GM21825 (cell line): Measurements from ENCODE around the gene WNK1.
"Not testable (repeated sequence)": the region's sequence is repeated elsewhere in the genome, so short reads cannot be mapped to it uniquely, and the experiment has no call there.

ENCODE experiments used
- ATAC-seq: cut with Tn5 transposase; IDR thresholded peaks from one replicate; pipeline ENCODE4 v1.9.1; 2021; ENCODE audit warnings: mild to moderate bottlenecking, moderate library complexity; ENCODE audit not compliant: unreplicated experiment

WNK1 gene

GRCh38 chr12:740921-741320 is 11.5 kb upstream of the WNK1 start:
- no peak for ATAC-seq

DNA sequence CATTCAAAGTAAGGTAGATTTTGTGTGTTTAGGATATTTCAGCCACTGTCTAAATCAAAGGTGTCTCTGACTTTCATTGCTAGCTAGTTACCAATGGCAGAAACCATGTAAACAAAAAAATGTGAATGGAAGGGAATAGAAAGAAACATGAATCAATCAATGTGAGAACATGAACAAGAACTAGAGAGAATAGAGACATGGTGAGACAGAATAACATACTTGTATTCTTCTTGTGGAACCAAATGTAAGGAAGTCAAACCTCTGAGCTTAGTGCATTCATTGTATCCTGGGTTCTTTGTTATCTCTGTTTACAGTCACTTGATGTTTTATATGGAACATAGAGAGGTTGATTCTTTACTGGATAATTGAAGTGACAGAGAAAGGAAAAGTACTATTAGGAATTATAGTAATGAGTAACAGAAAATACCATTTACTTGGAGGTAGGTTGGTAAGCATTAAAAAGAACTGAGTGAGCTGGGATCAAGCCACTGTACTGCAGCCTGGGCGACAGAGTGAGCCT is 2.6 kb upstream of the WNK1 start:
- ATAC-seq: no peak

GRCh38 chr12:750366-751191 is 1.8 kb upstream of the WNK1 start:
- ATAC-seq: no peak

DNA sequence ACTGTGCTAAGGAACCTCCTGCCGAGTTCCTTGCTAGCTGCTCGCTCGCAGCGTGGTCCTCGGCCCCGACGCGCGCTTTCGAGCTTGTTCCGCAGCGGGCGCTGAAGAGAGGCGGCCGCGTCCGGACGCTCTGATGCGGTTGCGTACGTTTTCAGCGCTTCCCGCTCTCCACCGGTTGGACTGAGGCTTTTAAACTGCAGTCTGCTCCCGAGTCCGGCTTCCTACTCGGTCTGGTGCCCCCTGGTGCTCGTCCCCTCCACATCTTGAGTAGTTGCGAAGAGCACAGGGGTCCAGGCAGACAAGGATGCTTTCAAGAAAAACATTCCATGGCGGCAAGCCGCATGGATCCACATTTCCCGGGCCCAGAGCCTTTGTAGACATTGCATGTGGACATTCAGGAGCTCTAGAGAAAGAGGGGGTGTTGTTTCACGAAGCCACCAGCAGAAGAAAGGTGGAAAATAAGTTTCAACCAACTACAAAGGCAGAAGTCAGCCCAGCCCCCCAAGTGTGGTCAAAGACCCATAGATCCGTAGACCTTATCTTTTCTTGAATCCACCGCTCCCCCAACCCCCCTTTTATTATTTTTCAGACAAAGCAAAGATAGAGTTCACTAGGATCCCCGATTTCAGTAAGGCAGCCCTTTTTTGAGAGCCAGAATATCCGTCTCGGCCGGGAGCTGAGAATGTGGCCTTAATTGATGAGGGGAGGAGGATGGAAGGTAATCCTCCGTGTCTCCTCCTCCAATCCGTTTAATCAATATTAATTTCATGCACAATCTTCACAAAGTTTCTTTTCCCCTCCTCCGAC is 984 bp upstream of the WNK1 start:
- peak; percentile 46 for ATAC-seq

- peak; percentile 24 for ATAC-seq
Observed at GRCh38 chr12:752695-753610, 574 bp downstream of the WNK1 start.

GRCh38 chr12:753611-754472 is 1.5 kb downstream of the WNK1 start:
- ATAC-seq: no peak

GRCh38 chr12:754473-754820 is 2.1 kb downstream of the WNK1 start:
- ATAC-seq: no peak

DNA sequence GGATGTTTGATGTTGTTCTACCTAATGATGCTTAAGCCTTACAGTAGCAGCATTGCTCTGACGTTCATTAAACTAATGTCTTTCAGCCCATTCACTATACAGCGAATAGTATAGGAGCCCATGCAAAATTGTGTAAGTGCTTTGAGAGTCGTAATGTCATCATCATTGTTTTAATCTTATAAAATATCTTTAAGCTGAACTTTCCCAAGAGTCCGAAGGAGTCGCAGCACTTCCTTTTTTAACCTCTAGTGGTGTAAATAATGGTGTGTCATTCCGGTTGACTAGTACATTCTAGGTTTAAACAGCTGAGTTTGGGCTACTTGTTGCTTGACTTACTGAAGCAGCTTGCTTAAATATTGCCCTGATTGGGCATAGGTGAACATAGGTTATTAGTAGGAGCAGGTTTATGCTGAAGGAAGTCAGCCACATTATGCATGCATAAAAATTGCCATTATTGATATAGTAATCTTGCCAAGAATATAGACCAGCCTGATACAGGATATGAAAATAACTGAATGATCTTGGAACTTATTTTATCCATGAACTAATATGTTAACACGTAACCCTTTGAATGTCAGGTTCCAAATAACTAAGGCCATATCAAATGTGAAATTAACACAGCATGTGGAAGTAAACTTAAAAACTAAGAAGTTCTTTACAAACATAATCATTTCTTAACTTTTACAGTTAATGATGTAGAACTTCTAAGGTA is 2.6 kb downstream of the WNK1 start:
- ATAC-seq: no peak

GRCh38 chr12:759628-760027 is 7.2 kb downstream of the WNK1 start:
- ATAC-seq: no peak

GRCh38 chr12:761256-761655 is 8.9 kb downstream of the WNK1 start:
- ATAC-seq: no peak

- no peak for ATAC-seq
Observed at GRCh38 chr12:765840-766239, 13.5 kb downstream of the WNK1 start.

DNA sequence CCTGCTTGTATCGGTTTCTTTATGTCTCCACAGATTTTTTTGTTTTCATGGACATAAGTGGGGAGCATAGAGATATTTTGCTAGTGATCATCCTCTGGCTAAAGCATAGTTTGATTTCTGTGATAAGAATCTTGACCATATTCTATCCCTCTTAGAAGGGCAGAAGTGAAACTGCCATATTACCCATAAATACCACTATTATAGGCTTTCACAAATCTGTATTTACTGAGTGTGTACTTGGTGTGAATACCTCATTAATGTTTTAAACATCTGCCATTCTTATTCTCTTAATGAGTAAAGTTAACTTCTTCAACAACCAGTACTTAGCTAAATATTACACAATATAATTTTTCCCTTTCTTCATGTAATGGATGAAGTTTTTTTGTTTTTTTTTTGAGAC is 16.1 kb downstream of the WNK1 start:
- no peak for ATAC-seq

- no peak for ATAC-seq
Observed at GRCh38 chr12:770479-770878, 18.1 kb downstream of the WNK1 start.

GRCh38 chr12:772056-772697 is 19.8 kb downstream of the WNK1 start:
- ATAC-seq: no peak

- no peak for ATAC-seq
Observed at GRCh38 chr12:774051-774614, 21.8 kb downstream of the WNK1 start.

- ATAC-seq: not testable (repeated sequence)
Observed at GRCh38 chr12:775973-776771, 23.8 kb downstream of the WNK1 start.

DNA sequence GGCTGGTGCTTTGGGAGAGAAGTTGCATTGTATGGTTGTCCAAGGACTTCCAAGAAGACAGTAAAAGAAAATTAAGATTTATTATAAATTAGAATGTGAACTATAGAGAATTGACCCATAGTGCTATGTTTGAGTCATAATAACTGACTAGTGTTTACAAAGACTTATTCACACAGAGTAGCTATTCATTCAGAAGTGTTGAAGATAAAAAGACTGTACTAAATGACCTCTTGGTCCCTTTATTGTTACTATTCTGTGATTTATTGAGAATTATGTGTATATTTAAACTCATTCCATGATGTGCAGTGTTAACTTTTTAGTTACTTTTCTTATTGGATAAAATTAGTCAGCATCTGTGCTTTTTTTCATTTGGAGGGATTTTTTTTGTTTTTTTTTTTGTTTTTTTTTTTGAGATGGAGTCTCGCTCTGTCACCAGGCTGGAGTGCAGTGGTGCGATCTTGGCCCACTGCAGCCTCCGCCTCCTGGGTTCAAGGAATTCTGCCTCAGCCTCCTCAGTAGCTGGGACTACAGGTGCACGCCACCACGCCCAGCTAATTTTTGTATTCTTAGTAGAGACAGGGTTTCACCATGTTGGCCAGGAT is 24.5 kb downstream of the WNK1 start:
- ATAC-seq: not testable (repeated sequence)
